HG03520 (cell line): ENCODE measurements around the gene NKG7.

Experiments
- ATAC-seq: cut with Tn5 transposase; IDR thresholded peaks from one replicate; pipeline ENCODE4 v1.9.1; 2021; ENCODE audit warnings: mild to moderate bottlenecking, moderate library complexity; ENCODE audit not compliant: unreplicated experiment

Gene NKG7

DNA sequence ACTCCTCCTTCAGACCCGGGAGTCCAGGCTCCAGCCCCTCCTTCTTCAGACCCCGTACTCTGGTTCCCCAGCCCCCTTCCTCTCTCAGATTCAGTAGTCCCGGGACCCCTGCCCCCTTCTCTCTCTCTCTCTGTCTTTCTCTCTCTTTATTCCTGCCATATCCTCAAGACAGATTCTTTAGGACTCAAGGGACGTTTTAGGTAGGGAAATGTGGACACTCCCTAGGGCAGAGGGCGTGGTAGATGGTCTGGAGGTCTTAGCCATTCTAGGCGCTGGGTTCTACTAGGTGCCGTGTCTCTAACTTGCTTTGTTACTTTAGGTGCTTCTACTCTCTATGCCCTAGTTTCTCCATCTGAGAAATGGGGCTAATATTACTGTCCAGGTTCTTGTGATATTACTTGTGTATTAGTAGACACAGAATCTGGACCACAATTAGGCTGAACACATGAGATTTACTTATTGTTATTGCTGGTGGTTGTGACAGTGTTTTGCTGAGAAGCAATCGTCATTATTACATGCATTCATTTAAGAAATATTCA is 18.7 kb upstream of the NKG7 start:
- no peak for ATAC-seq

- no peak for ATAC-seq
Measured at GRCh38 chr19:51389143-51389542, 16.7 kb upstream of the NKG7 start.

GRCh38 chr19:51387924-51388389 is 15.5 kb upstream of the NKG7 start, which contains the start of gene LIM2:
Gene LIM2, minus strand, starts transcription at chr19:51387974. Its CDS starts 531 bp downstream, at chr19:51387443.
- ATAC-seq: no peak

- ATAC-seq: no peak
Measured at GRCh38 chr19:51386882-51387520, 14.5 kb upstream of the NKG7 start.

DNA sequence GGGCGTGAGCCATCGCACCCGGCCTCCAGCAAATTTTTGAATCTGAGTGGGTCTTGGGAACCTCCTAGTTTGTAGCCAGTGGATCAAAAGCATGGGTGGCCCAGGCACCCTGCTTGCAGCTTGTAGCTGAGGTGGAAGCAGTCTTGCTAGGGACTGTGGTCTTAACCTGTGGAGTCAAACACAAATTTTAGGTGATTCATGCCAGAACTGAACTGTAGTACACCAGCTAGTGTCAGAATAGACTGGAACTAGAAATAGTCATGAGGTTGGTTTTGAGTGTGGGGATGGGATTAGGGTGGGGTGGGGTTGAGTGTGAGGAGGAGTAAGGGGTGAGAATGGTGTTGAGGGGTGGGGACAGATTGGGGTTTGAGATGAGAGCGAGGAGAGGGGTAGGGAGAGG is 9.6 kb upstream of the NKG7 start:
- ATAC-seq: no peak

GRCh38 chr19:51380379-51380778 is 7.9 kb upstream of the NKG7 start:
- no peak for ATAC-seq

DNA sequence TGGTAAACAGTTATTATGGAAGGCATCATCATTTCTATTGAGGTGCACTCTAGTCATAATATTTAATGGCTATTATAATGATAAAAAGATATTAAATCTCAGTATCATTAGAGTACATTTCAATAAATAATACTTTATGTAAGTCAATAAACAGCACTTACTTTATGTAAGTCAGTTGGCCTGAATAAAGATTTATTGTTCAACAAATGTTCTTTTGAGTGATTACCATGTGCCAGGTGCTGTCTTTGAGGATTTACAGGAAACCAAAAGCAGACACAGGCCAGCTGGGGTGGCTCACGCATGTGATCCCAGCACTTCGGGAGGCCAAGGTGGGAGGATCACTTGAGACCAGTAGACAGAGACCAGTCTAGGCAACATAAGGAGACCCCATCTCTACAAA is 5.0 kb upstream of the NKG7 start:
- ATAC-seq: no peak

GRCh38 chr19:51375504-51376221 is 3.2 kb upstream of the NKG7 start:
- no peak for ATAC-seq

- ATAC-seq: no peak
Measured at GRCh38 chr19:51372021-51372648, 319 bp downstream of the NKG7 start.

- no peak for ATAC-seq
Measured at GRCh38 chr19:51371186-51371690, 1.2 kb downstream of the NKG7 start.

DNA sequence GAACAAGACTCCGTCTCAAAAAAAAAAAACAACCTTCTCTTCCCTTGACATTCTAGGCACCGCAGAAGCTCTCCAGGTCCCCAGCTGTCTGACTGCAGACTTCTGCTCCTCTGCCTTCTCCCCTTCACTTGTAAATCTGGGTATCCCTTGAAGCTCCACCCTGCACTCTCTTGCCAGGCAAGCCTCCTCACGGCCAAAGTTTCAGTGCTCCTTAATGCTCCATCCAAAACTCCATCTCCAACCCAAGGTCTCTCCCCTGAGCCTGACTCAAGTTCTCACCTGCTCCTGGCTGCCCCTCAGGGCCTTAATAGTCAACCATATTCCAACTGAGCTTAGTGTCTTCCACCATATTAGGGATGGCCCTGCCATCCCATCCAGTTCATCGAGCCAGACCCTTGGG is 2.2 kb downstream of the NKG7 start:
- no peak for ATAC-seq

DNA sequence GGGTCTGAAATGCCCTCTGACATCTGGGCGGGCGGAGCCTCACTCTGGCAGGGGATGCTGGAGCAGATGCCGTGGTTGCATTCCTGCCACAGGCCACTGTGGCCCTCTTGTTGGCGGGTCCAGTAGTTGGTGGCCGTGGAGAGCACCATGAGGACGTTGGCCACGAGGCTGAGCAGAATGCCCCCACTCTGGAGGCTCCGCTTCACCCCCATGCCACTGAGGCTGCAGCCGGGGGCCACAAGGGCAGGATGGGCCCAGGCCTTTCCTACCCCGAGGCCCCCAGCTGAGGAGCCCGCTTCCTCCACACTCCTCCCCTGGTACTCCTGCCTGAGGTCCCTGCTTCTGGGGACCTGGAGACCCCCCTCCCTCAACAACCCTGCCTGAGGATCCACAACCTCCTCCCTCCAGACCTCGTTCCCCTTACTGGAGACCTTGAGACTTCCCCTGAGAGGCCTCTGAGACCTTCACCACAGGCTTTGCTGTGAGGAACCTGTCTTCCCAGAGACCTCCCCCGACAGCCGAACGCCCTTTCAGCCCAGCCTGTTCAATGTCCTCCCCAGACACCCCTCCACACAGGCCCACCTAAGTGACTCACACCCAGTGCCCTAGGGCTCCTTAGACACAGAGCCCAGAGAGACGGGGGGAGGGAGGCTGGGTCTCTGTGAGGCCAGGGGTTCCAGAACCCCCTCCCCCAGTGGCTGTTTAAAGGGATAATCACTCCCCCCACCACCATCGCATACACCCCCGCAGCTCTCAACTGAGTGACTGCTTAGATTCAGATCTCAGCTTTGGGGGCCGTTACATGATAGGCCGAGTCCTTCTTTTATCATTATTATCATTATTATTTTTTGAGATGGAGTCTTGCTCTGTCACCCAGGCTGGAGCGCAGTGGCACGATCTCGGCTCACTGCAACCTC is 3.8 kb downstream of the NKG7 start, which contains the start of gene CLDND2:
TSS of gene CLDND2 (minus strand) at position 638 of the 917 bp plus-strand sequence. CDS start at position 212, 426 bp downstream.
- ATAC-seq: no peak

GRCh38 chr19:51367565-51368365 is 4.7 kb downstream of the NKG7 start:
- peak; percentile 67 for ATAC-seq

DNA sequence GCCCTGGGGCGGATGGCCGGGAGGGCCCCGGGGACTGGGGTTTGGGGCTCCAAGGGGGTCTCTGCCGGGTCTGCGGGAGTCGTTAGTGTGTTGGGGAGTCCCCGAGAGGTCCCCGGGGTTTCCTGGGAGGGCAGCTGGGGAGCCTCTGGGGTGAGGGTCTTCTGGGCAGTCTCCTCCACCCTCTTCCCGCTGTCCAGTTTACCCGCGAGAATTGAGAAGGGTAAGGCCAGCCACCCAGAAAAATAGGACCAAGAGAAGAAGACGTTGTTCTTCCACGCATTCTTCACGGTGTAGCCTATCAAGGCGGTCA is 5.2 kb downstream of the NKG7 start:
- no peak for ATAC-seq

DNA sequence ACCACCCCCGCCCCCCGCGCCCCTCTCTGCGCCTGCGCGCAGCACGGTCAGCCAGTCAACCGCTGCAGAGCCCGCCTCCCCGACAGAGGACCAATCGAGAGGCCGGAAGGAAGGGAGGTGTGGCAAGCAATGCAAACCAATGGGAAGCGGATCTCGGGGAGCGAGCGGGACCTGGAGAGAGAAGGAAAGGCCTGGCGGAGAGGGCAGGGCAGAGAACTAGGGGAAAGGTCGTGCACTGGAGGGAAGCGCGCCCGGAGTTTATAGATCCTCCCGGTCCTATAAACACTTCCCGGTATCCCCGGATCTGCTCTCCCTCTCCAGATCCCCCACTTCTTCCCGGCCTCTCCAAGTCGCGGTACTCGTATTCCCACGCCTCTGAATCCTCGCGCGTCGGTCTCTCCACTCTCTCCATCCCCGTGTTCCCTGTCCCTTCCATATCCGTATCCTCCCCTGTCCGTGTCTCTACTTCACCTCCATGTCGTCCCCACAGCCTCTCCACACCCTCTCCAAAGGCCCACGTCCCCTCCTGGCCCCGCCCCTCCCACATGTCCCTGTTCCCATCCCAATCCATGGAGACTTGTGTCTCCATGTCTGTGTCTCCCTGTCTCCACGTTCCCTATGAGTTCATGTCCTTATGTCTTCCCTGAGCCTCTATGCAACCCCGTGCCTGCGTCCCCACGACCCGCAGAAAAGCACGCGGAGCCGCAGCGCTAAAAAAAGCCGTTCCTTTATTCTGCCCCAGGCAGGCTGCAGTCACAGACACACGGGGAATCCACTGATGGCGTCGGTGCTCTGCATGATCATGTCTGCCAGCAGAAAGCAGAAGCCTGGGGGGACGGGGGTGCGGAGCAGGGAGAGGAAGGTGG is 5.8 kb downstream of the NKG7 start:
- peak; percentile 43 for ATAC-seq

- ATAC-seq: no peak
Measured at GRCh38 chr19:51365965-51366388, 6.5 kb downstream of the NKG7 start, which contains the start of gene ETFB. Gene ETFB, minus strand, starts transcription at chr19:51366388. Its CDS starts 62 bp downstream, at chr19:51366326.

DNA sequence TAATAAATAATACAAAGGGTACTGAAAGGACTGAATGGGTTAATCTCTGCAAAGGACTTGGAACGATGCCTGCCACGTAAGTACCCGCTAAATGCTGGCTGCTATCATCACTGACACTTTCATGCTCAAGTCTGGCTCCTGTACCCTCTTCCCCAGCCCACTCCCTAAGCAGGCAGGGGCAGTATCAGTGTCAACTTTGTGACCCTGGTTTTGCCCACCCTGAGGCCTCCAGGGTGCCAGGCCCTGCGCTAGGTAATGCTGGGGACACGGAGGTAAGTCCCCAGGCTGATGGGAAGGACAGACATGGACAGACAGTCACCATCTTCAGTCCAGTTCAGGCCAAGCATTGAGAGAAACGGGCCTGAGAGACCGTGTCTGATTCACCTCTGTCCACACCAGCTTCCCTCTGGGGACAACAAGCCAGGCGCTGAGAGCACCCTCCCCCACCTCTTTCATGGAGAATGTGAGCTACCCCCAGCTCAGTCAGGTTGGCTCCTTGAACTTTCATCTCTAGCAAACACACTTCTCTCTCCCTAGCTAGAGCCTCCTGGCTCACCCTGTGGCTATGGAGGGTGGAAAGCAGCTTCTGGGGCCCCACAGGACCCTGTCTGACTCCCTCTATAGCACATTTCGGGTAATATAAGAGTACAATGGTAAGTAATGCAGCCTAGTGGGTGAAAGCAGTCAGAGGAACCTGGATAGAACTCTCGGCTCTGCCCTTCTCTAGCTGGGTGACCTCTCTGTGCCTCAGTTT is 7.1 kb downstream of the NKG7 start:
- no peak for ATAC-seq
